GM18858 (cell line): ENCODE data around the gene NINL.
"Not testable (repeated sequence)": the region's sequence is repeated elsewhere in the genome, so short reads cannot be mapped to it uniquely, and the experiment has no call there.

Experiments
- ATAC-seq: cut with Tn5 transposase; IDR thresholded peaks from one replicate; pipeline ENCODE4 v1.9.1; 2021; ENCODE audit not compliant: unreplicated experiment

Gene NINL

DNA sequence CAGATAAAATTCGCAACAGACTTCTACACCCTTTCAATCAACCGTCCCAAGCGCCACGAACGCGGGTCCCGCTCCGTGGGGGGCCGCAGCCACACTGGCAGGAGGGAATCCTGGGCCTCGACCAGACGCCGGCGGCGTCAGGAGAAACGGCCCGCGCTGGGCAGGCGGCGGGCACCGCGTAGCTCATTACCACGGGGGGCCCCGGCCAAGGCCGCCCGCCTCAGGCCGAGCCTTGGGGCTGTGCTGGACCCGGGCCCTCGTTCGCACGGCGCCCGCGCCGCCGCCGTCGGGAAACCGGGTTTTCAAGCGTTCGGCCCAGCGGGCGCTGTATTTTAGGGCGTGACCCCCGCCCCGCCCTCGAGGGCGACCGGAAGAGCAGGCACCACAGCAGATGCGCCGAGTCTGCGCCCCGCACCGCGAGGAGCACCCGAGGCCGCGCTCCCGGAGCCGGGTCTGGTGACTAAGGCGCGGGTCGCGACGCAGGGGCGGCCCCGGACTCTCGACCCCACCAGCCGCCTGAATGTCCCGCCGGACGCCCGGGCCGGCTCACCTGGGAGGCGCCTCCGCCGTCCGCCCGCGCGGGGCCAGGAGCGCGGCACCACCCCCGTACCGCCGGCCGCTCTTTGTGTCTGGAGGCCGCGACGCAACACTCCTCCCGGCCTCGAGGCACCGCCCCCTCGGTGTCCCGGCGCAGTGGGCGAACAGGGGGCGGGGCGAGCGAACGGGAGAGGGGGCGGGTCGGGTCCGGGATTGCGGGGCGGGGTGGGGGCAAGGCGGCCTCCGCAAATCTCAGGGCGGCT lies at the start of gene NINL:
Gene NINL (minus strand): TSS at position 627 of the 800 bp plus-strand sequence. CDS start 58,944 bp downstream, outside the sequence.
- no peak for ATAC-seq

DNA sequence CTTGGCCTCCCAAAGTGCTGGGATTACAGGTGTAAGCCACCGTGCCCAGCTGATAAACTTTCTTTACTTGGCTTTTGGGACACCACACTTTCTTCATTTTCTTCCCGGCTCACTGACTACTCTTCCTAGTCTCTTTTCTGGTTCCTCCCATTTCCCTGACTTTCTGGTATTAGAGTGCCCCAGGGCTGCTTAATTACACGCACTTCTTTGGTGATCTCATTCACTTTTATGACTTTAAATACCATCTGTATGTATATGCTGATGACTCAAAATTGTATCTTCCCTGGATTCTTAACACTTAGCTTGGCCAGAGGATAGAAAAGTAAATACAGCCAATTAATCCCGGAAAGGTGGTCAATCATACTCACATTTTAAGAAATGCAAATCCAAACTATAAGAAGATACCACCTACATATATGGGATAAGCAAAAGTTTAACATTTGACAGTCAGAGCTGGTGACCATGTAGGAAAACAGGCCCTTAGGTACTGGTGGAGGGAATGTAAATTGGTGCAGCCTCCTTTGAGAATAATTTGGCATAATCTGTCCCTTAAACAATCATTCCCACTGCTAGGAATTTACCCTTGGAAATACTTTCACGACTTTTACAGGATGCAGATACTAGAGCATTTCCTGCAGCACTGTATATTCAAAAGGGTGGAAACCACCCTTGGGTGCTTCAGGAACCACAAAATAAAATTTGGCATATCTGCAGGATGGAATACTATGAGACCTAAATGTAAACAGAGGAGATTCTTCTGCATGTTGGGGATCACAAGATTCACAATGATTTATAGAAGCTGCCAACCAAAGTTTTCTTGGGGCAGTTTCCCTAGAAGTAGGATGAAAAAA lies 47.8 kb upstream of the NINL start:
- no peak for ATAC-seq

DNA sequence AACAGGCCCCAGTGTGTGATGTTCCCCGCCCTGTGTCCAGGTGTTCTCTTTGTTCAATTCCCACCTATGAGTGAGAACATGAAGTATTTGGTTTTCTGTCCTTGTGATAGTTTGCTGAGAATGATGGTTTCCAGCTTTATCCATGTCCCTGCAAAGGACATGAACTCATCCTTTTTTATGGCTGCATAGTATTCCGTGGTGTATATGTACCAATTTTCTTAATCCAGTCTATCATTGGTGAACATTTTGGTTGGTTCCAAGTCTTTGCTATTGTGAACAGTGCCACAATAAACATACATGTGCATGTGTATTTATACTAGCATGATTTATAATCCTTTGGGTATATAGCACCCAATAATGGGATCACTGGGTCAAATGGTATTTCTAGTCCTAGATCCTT lies 45.3 kb upstream of the NINL start:
- ATAC-seq: not testable (repeated sequence)

DNA sequence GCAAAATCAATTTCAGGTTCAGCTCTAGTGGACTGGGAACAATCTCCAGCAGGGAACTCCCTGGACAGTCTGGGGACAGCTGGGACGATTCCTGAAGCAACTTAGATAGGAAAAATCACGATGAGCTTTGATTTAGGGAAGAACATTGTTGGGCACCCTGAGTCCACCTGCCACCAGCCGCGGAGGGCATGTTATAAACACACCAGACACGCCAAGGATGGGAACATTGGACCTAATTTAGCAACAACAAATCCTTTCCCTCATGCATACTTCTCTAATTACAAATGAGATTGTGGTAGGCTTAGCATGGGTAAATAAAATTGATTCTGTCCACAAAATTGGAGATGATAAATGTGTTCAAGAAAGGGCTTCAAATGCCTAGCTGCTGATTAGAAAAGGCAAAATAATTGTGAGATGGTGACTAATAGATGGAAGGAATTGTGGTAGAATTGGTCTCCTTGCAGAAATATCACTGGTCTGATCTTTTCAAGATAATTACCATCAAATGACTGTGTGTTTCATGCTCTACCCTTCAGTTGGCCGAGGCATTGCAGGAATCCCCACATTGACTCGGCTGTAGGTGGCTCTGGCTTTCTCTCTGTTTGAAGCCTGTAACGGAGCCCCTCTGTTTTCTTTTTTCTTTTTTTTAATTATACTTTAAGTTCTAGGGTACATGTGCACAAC lies 44.6 kb upstream of the NINL start:
- ATAC-seq: no peak

DNA sequence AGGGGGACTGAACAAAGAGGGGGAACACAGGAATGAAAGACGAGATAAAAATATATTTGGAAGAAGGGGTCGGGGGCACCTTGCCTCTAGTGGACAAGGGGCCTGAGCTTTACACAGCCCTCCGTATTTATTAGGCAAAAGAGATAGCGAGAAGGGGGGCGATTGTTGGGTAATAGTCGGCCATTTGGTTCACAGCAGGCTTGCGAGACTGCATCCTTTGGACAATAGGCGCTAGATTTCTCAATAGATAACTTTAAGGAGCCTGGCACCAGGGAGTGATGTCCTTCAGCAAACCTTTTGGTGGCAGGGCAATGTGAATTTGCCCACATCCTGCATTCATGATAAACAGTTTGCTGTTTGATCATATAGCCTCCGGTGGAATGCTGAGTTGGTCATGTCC lies 41.4 kb upstream of the NINL start:
- no peak for ATAC-seq

DNA sequence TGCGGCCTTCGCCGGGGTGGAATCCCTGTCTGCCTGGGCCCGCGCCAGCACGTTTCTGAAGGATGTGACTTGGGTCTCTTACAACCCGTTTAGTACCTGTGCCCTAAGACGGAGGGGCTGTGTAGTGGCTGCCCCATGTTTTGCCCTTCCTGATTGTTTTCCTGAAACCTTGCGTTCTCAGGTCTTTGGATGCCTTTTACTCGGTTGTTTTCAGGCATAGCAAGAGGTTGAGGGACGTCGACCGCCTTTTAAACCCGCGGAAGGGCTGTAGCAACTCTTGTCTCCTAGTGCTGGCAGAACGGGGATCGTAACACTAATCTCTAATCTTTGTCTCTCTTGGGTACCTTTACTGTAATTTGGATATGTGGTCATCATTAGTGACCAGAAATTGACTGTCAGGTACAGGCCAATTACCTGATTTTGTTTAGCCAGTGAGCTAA lies 39.2 kb upstream of the NINL start:
- no peak for ATAC-seq

DNA sequence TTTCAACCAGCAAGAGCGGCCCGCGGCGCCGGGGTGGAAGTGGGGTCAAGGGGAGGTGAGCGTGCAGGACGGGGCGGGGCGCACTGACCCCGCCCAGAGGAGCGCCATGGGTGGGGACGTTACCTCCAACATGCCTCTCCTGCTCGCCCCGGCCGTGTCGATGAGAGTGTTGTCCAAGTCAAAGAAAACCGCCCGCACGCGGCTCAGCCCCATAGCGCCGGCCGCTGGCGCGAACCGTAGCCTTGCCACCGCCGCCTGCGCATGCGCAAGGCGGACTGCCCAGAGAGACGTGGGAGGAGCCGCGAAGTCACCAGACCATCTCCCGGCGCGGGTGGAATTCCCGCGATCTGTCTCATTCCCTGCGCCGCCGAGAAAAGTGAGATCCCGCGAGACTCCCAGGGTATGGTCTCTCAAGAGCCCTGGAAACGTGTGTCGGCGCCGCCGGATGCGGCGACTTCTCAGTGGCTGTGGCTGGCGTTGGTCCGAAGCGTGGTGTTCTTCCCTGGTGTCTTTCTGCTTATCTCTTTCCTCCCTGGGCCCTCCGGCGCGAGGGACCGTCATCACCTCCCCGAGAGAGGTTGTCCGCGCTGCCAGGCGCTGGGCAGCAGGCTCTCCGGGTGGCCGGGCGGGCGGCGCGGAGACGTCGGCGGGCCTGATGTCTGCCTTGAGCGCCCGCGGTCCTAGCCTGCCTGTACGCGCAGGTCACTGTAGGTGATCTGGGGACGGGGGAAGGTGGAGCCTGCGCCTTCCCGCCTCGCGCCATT lies 38.6 kb upstream of the NINL start, which contains the start of gene NANP:
Gene NANP (minus strand): TSS at position 279 of the 764 bp plus-strand sequence. CDS start 66 bp downstream, at position 213.
- peak; percentile 75 for ATAC-seq

DNA sequence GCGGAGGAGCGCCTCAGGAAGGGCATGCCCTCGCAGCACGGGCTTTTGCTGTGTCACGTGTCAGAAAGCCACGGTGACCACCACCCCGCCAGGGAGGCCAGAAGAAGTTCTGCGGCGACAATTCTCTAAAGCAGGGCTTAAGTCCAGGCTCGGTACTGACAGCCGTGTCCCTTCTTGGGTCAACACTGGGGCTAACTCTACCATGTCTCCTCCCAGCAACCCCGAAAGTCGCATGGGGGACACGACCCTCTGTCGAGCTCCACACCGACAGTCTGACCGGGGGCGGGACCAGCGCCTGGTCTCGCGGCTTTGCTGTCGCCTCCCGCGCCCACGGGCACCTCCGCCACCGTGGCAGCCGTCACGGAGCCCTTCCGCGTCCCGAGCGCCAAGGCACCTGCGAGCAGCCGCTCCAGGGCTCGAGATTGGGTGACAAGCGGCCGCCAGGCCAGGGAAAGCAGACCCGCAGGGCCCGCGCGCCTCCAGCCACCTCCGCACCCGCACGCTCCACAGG lies 37.9 kb upstream of the NINL start:
- ATAC-seq: peak; percentile 13

DNA sequence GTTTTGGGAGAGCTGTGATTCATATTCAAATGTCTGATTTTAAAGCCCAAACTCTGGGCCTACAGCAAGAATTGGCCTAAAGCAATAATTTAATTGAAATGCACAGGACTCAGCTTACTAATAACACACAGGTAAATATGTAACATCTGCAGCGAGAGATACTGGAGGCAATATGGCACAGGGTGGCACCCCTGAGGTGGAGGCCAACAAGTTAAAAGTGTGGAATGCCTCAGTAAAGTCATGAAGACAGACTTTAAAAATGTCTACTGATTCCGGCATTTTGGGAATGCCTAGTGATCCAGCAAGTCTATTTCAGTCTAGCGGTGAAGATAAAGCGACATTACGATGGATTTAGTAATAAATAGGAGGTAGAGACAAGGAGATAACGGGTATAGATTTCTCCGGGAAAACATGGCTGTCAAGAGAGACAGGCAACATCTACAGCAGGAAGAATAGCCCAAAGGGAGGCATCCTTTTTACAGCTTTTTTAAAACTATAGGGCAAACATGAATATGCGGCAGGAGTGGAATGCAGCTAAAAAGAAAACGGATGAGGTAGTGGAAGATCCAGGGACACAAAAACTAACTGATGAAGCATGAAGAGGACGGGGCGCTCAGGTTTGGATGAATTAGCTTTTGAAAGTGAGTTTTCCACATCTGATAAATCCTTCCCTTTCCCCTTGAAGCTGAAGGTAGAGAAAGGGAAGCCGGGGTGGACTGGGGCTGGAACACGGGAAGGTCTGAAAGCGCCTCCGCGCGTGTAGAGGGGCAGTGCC lies 37.3 kb upstream of the NINL start:
- ATAC-seq: no peak

DNA sequence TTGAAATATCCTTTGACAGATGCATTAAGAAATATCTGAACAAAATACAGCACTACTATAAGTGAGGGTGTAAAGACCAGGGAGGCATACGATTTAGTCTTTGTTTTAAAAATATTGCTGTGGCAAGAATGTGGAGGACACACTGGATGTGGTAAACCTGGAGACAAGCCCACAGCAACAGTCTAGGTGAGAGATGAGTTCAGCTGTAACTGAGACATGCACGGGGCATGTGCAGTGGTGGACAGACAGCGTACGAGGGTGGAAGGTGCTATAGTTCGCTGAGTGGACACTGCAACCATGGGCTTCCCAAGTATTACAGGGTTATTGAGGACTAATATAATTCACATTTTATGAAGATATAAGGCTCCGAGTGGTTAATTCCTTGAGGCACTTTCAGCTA lies 36.7 kb upstream of the NINL start:
- ATAC-seq: no peak

DNA sequence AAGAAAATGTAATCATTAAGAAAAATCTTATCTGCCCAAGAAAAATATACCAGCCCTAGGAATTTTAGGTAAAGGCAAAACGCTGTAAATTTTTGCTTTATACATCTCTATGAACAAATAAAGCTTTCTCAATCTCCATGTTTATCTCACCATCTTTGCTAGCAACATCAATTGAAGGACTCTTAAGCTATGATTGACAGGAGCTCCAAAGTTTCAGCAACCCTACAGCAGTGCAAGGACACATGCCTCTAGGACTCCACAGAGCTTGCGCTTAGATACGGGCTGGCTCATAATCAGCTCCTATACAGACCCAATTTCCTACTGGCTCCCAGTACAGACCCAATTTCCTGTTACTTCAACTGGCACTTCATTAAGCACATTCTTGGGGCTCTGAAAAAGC lies 34.2 kb upstream of the NINL start:
- no peak for ATAC-seq

DNA sequence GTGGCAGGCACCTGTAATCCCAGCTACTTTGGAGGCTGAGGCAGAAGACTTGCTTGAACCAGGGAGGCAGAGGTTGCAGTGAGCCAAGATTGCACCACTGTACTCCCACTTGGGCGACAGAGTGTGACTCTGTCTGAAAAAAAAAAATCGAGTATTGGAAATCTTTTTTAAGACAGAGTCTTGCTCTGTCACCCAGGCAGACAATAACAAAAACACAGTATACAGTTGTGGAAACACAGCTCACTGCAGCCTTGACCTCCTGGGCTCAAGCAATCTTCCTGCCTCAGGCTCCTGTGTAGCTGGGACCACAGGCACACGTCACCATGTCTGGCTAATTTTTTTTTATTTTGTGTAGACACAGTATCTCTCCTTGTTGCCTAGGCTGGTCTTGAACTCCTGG lies 23.4 kb upstream of the NINL start:
- ATAC-seq: no peak

DNA sequence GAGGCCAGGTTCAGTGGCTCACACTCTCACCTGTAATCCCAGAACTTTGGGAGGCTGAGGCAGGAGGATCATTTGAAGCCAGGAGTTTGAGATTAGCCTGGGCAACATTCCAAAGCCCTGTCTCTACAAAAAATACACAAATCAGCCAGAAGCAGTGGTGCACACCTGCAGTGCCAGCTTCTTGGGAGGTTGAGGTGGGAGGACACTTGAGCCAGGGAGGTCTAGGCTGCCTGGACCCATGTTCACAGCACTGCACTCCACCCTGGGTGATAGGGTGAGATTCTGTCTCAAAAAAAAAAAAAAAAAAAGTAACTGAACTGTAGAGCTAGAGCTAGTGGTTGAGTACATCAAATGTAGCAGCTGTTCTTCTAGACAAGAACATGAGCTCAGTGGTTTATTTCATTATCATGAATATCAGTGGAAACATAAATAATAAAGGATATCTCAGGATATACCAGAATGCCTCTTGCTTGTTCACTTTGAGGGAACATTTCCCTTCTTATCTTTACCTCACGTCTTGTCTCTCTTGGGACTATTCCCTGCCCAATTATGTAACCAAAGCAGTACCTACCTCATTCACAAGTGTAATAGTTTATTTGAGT lies 20.9 kb upstream of the NINL start:
- ATAC-seq: no peak

DNA sequence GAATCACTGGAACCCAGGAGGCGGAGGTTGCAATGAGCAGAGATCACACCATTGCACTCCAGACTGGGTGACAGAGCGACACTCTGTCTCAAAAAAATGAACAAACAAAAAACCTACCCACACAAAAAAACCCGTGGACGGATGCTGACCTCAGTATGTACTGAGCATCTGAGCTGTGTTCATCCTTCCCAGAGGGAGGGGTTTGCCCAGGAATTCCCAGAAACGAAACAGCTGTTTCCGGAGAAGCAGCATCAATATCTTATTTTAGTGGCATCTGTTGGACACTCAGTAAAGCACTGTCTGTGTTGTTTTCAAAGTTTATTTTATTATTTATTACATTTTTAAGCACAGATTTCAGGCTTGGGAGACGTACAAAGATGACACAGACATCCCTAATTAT lies 19.8 kb upstream of the NINL start:
- no peak for ATAC-seq

DNA sequence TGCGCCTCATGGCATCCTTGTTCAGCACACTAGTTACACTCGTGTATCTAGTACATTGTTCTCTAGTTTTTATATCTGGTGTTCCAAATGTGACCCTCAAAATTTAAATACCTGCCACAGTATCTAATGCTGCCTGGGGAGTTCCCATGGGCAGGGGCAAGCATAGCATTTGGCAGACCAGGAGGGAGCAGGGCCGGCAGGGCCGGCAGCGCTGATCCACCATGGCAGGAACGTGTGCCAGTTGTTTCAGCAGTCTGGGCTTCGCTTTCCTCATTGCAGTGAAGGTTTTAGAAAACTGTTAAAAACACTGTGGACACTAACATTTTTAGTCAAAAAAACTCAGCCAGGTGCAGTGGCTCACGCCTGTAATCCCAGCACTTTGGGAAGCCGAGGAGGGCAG lies 19.3 kb upstream of the NINL start:
- no peak for ATAC-seq

DNA sequence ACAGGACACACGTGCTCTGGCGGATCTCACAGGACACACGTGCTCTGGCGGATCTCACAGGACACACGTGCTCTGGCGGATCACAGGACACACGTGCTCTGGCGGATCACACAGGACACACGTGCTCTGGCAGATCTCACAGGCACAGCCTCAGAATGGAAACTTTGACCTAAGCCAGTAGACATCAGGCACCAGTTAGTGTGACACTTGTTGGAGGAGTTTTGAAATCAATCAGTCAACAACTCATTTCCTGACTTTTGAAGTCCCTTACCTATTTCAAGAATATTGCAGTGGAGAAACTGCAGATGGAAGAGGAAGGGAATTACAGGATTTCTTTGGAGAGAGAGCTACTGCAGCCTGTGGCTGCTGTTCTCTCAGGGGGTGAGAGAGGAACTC lies 17.6 kb upstream of the NINL start:
- not testable (repeated sequence) for ATAC-seq

DNA sequence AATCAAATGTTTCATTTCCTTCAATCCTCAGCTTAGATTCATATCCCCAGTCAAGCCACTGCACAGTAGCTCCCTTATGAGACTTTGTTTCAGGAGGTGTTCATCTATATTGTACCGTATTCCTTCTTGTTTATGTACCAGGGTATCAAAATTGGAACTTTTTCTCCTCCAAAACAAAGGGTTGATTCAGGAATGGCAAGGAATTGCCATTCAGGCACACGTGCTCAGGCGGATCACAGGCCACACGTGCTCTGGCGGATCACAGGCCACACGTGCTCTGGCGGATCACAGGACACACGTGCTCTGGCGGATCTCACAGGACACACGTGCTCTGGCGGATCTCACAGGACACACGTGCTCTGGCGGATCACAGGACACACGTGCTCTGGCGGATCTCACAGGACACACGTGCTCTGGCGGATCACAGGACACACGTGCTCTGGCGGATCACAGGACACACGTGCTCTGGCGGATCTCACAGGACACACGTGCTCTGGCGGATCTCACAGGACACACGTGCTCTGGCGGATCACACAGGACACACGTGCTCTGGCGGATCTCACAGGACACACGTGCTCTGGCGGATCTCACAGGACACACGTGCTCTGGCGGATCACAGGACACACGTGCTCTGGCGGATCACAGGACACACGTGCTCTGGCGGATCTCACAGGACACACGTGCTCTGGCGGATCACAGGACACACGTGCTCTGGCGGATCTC lies 17.0 kb upstream of the NINL start:
- ATAC-seq: not testable (repeated sequence)

DNA sequence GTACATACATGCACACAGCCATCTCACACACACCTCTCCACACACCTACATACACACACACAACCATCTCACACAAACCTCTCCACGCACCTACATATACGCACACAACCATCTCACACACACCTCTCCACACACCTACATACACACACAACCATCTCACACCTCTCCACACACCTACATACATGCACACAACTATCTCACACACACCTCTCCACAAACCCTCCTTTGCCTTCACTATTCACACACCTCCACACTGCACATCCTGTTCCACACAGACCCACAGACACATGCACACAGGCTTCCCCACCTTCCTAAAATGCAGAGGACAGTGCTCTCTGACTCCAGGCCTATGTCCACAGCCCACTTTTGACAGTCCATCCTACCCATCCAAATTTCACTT lies 16.3 kb upstream of the NINL start:
- ATAC-seq: no peak

DNA sequence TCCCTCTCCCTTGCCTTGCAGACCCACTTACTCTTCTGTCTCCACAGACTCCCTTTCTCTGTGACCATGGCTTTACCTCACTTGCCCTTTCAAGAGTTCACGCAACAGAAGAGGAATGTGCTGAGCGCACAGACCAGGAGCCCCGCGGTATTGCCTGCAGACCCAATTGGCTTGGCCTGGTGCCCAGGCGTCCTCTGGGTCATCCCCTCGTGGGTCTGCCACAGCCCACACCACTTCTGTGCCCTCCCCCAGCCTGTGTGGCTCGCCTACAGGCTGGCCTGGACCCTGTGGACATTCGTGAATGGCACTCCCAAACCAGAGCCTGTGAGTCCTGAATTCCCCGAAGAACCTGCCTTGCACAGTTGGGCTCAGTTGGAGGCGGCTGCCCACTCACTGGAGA lies 15.3 kb upstream of the NINL start:
- ATAC-seq: no peak
